GM15510 (cell line): ENCODE results near the gene PTGIR.

Source experiments
- POLR2A ChIP-seq: IDR thresholded peaks from 3 replicates; pipeline ENCODE4 v1.6.1; 2011; ENCODE audit warnings: borderline replicate concordance; ENCODE audit not compliant: insufficient read length; ENCODE audit errors: extremely low read depth

PTGIR gene

DNA sequence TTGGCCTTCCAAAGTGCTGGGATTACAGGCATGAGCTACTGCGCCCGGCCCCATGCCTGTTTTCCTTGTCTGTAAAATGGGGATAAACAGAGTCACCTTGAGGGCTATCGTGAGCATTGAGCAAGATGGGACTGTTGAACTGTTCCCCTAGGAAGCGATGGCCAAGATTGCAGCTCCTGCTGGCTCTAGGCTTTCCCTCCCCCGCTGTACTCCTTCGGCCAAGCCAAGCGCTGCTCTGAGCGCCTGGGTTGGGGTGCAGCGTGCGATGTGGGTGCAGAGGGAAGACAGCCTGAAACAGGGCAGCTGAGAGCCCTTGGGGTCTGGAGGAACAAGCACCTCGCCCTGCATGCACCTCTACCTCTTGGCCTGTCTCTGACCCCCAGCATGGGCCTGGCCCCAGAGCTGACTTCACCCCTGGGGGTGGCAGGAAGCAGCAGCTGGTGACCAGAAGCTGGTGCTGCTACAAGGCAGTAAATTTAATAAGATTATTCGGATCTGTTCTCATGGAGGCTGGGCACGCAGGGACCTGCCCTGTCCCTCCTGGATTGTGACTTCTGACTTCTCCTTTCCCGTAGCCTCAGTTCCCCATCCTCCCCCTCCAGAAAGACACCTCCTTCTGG lies 5.8 kb upstream of the PTGIR start:
- TF ChIP-seq POLR2A, result no peak

- no peak for TF ChIP-seq POLR2A
Observed at GRCh38 chr19:46629546-46630025, 4.7 kb upstream of the PTGIR start.

GRCh38 chr19:46626446-46626845 lies 1.6 kb upstream of the PTGIR start:
- no peak for TF ChIP-seq POLR2A

- TF ChIP-seq POLR2A, result no peak
Observed at GRCh38 chr19:46625731-46626130, 842 bp upstream of the PTGIR start.

DNA sequence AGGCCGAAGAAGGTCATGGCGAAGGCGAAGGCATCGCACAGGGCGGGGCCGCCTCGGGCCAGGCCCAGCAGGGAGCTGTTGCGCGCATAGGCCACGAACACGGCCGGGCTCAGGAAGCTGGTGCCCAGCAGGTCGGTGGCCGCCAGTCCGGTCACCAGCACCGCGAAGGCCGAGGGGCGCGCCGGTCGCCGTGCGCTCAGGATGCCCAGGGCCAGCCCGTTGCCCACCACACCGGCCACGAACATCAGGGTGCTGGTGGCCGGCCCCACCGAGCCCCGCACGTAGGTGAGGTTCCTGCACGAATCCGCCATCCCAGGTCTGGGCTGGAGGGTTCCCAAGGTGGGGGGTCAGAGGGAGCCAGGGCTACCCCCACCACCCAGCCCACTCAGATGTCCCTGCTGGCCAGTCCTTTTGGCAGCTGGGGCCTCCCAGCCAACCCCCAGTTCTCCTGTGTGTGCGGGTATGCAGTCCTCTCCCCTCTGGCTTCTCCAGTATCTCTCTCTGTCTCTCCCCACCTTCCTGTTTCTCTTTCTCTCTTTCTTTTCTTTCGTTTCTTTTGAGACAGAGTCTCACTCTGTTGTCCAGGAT lies 880 bp downstream of the PTGIR start:
- no peak for TF ChIP-seq POLR2A

GRCh38 chr19:46622118-46622446 lies 2.8 kb downstream of the PTGIR start:
- TF ChIP-seq POLR2A, result no peak

DNA sequence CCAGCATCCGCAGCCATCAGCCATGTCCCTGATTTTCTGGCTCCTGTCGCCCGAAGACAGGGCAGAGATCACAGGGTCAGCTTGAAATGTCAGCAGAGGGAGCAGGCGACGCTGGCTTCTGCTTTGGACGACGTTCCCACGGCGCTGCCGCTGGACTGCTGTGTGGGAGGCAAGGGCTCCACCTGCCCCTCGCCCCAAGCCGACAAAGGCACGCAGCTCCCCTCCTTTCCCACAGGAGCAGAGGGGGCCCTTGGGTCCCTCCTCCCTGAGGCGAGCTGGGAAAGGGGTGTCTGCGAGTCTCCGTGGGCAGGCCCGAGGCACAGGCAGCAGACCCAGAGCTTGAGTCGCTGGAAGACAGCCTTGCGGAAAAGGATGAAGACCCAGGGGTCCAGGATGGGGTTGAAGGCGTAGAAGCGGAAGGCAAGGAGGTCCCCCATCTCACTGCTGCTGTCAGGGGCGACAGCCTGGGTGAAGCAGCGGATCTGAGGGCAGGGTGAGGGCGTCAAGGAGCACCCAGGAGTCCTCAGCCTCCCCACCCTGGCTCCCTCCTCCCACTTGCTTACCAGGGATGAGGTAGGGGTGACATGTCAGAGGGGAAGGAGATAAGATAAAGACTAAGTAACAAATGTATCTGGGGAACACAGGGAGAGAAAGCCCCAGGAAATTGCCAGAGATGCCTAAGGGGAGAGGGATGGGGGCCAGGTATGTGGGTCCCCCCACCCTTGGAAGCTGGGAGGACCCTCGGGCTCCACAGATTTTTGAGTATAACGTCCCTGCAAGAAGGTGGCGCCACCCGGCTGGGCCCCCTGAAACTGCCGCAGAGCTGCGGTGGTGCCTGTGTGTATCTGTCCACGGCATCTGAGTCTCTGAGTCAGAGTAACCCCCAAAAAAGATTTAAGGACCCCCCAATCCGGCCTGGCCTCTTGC lies 3.4 kb downstream of the PTGIR start:
- no peak for TF ChIP-seq POLR2A

DNA sequence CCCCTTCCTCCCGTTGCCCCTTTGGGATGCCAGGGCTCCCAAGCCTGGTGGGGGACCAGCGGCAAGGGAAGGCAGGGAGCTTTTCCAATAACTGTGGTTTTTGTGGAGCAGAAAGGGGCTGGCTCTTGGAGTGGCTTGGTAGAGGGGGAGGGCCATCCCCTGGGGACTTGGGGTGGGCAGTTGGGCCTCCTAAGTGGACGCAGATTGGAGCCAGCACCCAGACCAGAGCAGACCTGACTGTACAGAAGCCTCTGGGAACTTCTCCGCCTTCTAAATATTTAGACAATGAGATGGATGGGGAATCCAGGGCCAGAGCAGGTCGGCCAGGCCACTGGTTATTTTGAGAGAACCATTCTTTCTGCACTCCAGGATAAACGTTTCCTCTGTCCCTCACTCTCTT lies 4.2 kb downstream of the PTGIR start:
- TF ChIP-seq POLR2A, result no peak

GRCh38 chr19:46620267-46620666 lies 4.6 kb downstream of the PTGIR start:
- no peak for TF ChIP-seq POLR2A

- no peak for TF ChIP-seq POLR2A
Observed at GRCh38 chr19:46618670-46619231, 6.1 kb downstream of the PTGIR start.

DNA sequence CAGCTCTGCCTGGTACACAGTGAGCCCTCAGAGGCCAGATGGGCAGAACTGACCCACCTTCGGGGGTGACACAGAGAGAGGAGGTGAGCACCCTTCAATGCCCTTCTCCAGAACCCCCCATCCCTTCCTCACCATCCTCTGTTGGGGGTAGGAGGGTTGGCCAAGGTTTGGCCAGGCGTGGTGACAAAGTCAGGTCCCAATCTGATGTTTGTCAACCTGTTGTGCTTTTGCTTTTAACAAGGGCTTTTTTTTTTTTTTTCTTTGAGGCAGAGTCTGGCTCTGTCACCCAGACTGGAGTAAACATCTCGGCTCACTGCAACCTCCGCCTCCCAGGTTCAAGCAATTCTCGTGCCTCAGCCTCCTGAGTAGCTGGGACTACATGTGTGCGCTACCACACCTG lies 7.3 kb downstream of the PTGIR start:
- TF ChIP-seq POLR2A, result no peak

DNA sequence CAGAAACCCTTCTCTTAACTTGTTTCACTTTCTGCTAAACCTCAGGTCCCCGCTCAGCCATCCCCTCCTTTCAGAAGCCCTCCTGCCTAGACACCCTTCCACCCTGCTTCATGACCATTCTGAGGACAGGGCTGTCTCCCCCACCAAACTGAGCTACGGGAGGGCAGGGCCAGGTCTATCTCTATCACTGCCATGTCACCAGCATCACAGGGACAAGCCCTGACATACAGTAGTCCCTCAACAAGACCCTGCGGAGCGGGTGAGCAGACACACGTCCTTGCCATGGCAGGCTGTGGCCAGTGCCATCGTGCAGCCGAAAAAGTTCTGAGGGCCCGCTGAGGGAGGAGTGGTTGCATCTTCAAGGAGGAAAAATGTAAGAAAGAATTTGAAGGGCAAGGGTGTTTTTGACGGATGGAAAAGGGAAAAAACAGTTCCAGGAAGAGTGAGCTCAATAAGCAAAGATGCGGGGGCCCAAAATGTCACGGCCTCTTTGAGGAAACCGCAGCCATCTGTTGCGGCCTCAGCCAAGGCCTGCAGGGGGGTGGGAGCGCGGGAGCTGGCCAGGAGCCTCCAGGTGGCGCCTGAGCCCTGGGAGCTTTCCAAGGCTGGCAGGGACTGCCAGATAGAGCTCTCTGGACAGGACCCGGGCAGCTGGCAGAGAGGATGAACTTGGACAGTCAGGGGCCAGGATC lies 8.1 kb downstream of the PTGIR start:
- no peak for TF ChIP-seq POLR2A

GRCh38 chr19:46615966-46616365 lies 8.9 kb downstream of the PTGIR start:
- no peak for TF ChIP-seq POLR2A

GRCh38 chr19:46614114-46614722 lies 10.7 kb downstream of the PTGIR start:
- no peak for TF ChIP-seq POLR2A
